Large intestine (tissue), 3 donors: ENCODE data around the gene CEACAM4. TPM values are rescaled to one million over a fixed set of nuclear protein-coding genes. Genes with fewer than 3 reads are reported as not detected.

Source experiments
- DNase-seq, 2 donors: peaks; one replicate each; pipeline versions ENCODE4 v3.0.0 to v3.0.0-alpha.2; 2013
- H3K27ac ChIP-seq: one replicate; pipeline ENCODE4 v1.5.1; 2013; ENCODE audit warnings: low read length
- H3K27me3 ChIP-seq: 2 replicates; pipeline ENCODE4 v1.6.1; 2013; ENCODE audit warnings: low read length; ENCODE audit not compliant: control insufficient read depth, insufficient read depth
- H3K36me3 ChIP-seq: 2 replicates; pipeline ENCODE4 v1.6.1; 2013; ENCODE audit warnings: low read length; ENCODE audit not compliant: control insufficient read depth, insufficient read depth
- H3K4me1 ChIP-seq: one replicate; pipeline ENCODE4 v1.6.1; 2013; ENCODE audit warnings: low read length; ENCODE audit not compliant: control insufficient read depth, insufficient read depth
- H3K4me3 ChIP-seq: one replicate; pipeline ENCODE4 v1.5.1; 2013; ENCODE audit warnings: low read length
- H3K9me3 ChIP-seq: one replicate; pipeline ENCODE4 v1.6.1; 2013; ENCODE audit warnings: mild to moderate bottlenecking, low read depth, low read length, moderate library complexity; ENCODE audit not compliant: control insufficient read depth
- WGBS: methylation state at CpG from one replicate; pipeline ENCODE4 v1.1.5; 2013; ENCODE audit warnings: low lambda C conversion rate; ENCODE audit not compliant: insufficient coverage; 5-methylcytosine and 5-hydroxymethylcytosine counted together
- polyA plus RNA-seq: library from polyadenylated mRNA; unstranded; fragments of 120-200 nt; gene quantifications from one replicate; pipeline ENCODE4 v1.2.1, GENCODE V29; 2013

CEACAM4 gene
- polyA plus RNA-seq, 1 donor = 0.16 TPM

- no peaks in the 10 kb centered on the region for H3K4me1 ChIP-seq
- peak; percentile 40 to 48 for DNase-seq
- no CpG with 5 or more reads among the region's 10 CpGs for WGBS
- H3K27ac ChIP-seq = no peak overlapping the region
- H3K36me3 ChIP-seq = no peaks in the 10 kb centered on the region
- H3K4me3 ChIP-seq = no peak overlapping the region
- no peaks in the 10 kb centered on the region for H3K9me3 ChIP-seq
- H3K27me3 ChIP-seq = peaks cover 9% of the 10 kb centered on the region
These were observed 29.3 kb downstream of the CEACAM4 start for GRCh38 chr19:41597600-41598041.

GRCh38 chr19:41595890-41596280 is 31.0 kb downstream of the CEACAM4 start:
- Histone ChIP-seq H3K4me1 (no peaks in the 10 kb centered on the region), H3K4me3 (no peak overlapping the region), H3K27me3 (peaks cover 9% of the 10 kb centered on the region), H3K9me3 (no peaks in the 10 kb centered on the region), H3K36me3 (no peaks in the 10 kb centered on the region), H3K27ac (no peak overlapping the region)
- DNase-seq = no peak
- no CpG with 5 or more reads among the region's 3 CpGs for WGBS

- no peak overlapping the region for H3K27ac ChIP-seq
These were observed 31.5 kb downstream of the CEACAM4 start for GRCh38 chr19:41595258-41595889.

GRCh38 chr19:41591951-41592562 is 34.8 kb downstream of the CEACAM4 start:
- WGBS = no CpG with 5 or more reads among the region's 5 CpGs

More at GRCh38 chr19:41595258-41595889, 31.5 kb downstream of the CEACAM4 start:
- no CpG with 5 or more reads among the region's 4 CpGs for WGBS
- H3K4me1 ChIP-seq = no peaks in the 10 kb centered on the region
- no peaks in the 10 kb centered on the region for H3K9me3 ChIP-seq
- H3K36me3 ChIP-seq = no peaks in the 10 kb centered on the region
- H3K4me3 ChIP-seq = no peak overlapping the region
- peaks cover 9% of the 10 kb centered on the region for H3K27me3 ChIP-seq
- peak; percentile 40 to 51 for DNase-seq

GRCh38 chr19:41590936-41591335 is 35.9 kb downstream of the CEACAM4 start:
- no peak overlapping the region for H3K4me3 ChIP-seq
- no peaks in the 10 kb centered on the region for H3K36me3 ChIP-seq
- H3K27ac ChIP-seq = no peak overlapping the region
- H3K9me3 ChIP-seq = no peaks in the 10 kb centered on the region
- DNase-seq = no peak
- no peaks in the 10 kb centered on the region for H3K27me3 ChIP-seq
- no peaks in the 10 kb centered on the region for H3K4me1 ChIP-seq

More at GRCh38 chr19:41591951-41592562, 34.8 kb downstream of the CEACAM4 start:
- H3K9me3 ChIP-seq = no peaks in the 10 kb centered on the region
- H3K27me3 ChIP-seq = peaks cover 7% of the 10 kb centered on the region
- H3K27ac ChIP-seq = no peak overlapping the region
- no peaks in the 10 kb centered on the region for H3K4me1 ChIP-seq
- no peaks in the 10 kb centered on the region for H3K36me3 ChIP-seq
- DNase-seq = no peak
- H3K4me3 ChIP-seq = no peak overlapping the region

- no peak overlapping the region for H3K27ac ChIP-seq
- no peaks in the 10 kb centered on the region for H3K9me3 ChIP-seq
- DNase-seq = no peak
- H3K4me1 ChIP-seq = no peaks in the 10 kb centered on the region
- H3K27me3 ChIP-seq = no peaks in the 10 kb centered on the region
- H3K4me3 ChIP-seq = no peak overlapping the region
- no peaks in the 10 kb centered on the region for H3K36me3 ChIP-seq
- WGBS = no CpG with 5 or more reads among the region's 2 CpGs
These were observed 37.5 kb downstream of the CEACAM4 start for GRCh38 chr19:41589371-41589770.

- H3K9me3 ChIP-seq = no peaks in the 10 kb centered on the region
- no peaks in the 10 kb centered on the region for H3K4me1 ChIP-seq
- no CpG with 5 or more reads among the region's 6 CpGs for WGBS
- H3K4me3 ChIP-seq = no peak overlapping the region
- no peaks in the 10 kb centered on the region for H3K27me3 ChIP-seq
- no peaks in the 10 kb centered on the region for H3K36me3 ChIP-seq
- H3K27ac ChIP-seq = no peak overlapping the region
- DNase-seq = no peak
These were observed 38.2 kb downstream of the CEACAM4 start for GRCh38 chr19:41588497-41589209.

GRCh38 chr19:41587838-41588210 is 39.0 kb downstream of the CEACAM4 start:
- no peak overlapping the region for H3K27ac ChIP-seq
- no peak overlapping the region for H3K4me3 ChIP-seq
- DNase-seq = no peak
- H3K9me3 ChIP-seq = no peaks in the 10 kb centered on the region
- no peaks in the 10 kb centered on the region for H3K27me3 ChIP-seq
- WGBS = 60% methylated on average over 1 of the region's 4 CpGs
- H3K36me3 ChIP-seq = no peaks in the 10 kb centered on the region
- no peaks in the 10 kb centered on the region for H3K4me1 ChIP-seq

- Histone ChIP-seq H3K36me3 (no peaks in the 10 kb centered on the region), H3K27me3 (no peaks in the 10 kb centered on the region), H3K9me3 (peaks cover 3% of the 10 kb centered on the region), H3K4me1 (no peaks in the 10 kb centered on the region), H3K27ac (no peak overlapping the region), H3K4me3 (no peak overlapping the region)
- no peak for DNase-seq
- no CpG with 5 or more reads among the region's 9 CpGs for WGBS
These were observed 39.6 kb downstream of the CEACAM4 start for GRCh38 chr19:41587101-41587837.

- H3K9me3 ChIP-seq = peaks cover 8% of the 10 kb centered on the region
- H3K27me3 ChIP-seq = no peaks in the 10 kb centered on the region
- no peaks in the 10 kb centered on the region for H3K4me1 ChIP-seq
- H3K27ac ChIP-seq = no peak overlapping the region
- H3K36me3 ChIP-seq = no peaks in the 10 kb centered on the region
- no peak for DNase-seq
- no peak overlapping the region for H3K4me3 ChIP-seq
These were observed 40.8 kb downstream of the CEACAM4 start for GRCh38 chr19:41586064-41586463.
